K562 (cell line): ENCODE data around the gene LASP1. TPM values are rescaled to one million over a fixed set of nuclear protein-coding genes. Genes with fewer than 3 reads are reported as not detected.
A peak's percentile ranks its signal among the peaks of the same experiment; 100 is the strongest.

Experiments used
- ARID1B ChIP-seq: fragments of 450-650 bp; IDR thresholded peaks from 2 replicates; pipeline ENCODE4 v1.6.1; 2016; ENCODE audit warnings: antibody characterized with exemption, mild to moderate bottlenecking, inconsistent platforms
- ATF1 ChIP-seq, 2 experiments: fragments of 450-650 bp in 1 of 2; IDR thresholded peaks; 2 replicates each; pipeline ENCODE4 v1.6.1; 2016; ENCODE audit warnings: missing compliant biosample characterization in 1 of 2, missing genetic modification characterization in 1 of 2
- BMI1 ChIP-seq: fragments of 150-350 bp; IDR thresholded peaks from 2 replicates; pipeline ENCODE4 v1.6.1; 2014; ENCODE audit warnings: low read length
- CAMTA2 ChIP-seq: fragments of 250-450 bp; sonication (Bioruptor Pico); conservative IDR thresholded peaks from 2 replicates; pipeline ENCODE4 v1.5.1; 2022
- CBFA2T2 ChIP-seq: fragments of 450-650 bp; conservative IDR thresholded peaks from 2 replicates; pipeline ENCODE4 v1.6.1; 2017; ENCODE audit warnings: mild to moderate bottlenecking
- CCNT2 ChIP-seq: IDR thresholded peaks from 2 replicates; pipeline ENCODE4 v1.6.1; 2011; ENCODE audit warnings: borderline replicate concordance, low read depth, mild to moderate bottlenecking, moderate library complexity, mixed read lengths, low read length; ENCODE audit not compliant: insufficient read length; ENCODE audit errors: extremely low read depth
- DIDO1 ChIP-seq: fragments of 450-650 bp; IDR thresholded peaks from 2 replicates; pipeline ENCODE4 v1.6.1; 2016; ENCODE audit warnings: low read depth, missing biosample characterization, missing genetic modification characterization
- DPF2 ChIP-seq: fragments of 450-650 bp; IDR thresholded peaks from 2 replicates; pipeline ENCODE4 v1.6.1; 2016
- ESRRB ChIP-seq: fragments of 250-450 bp; sonication (Bioruptor Pico); IDR thresholded peaks from 2 replicates; pipeline ENCODE4 v1.5.0; 2020; ENCODE audit warnings: mild to moderate bottlenecking, moderate library complexity, borderline replicate concordance
- NFE2L1 ChIP-seq: fragments of 450-650 bp; IDR thresholded peaks from 2 replicates; pipeline ENCODE4 v1.6.1; 2016; ENCODE audit warnings: missing genetic modification characterization, low read depth, mild to moderate bottlenecking, missing compliant biosample characterization, moderate library complexity, borderline replicate concordance
- OTX1 ChIP-seq: fragments of 450-650 bp; formaldehyde crosslinking; IDR thresholded peaks from 2 replicates; pipeline ENCODE4 v1.4.0; 2022; ENCODE audit warnings: mild to moderate bottlenecking
- PHB2 ChIP-seq: fragments of 450-650 bp; IDR thresholded peaks from 2 replicates; pipeline ENCODE4 v1.6.1; 2017; ENCODE audit warnings: low read depth
- PRMT5 ChIP-seq: sonication (generic); formaldehyde crosslinking; IDR thresholded peaks from 2 replicates; pipeline ENCODE4 v1.5.0; 2020; ENCODE audit warnings: missing genetic modification reagents
- RAD51 ChIP-seq: fragments of 450-650 bp; IDR thresholded peaks from 2 replicates; pipeline ENCODE4 v1.7.1; 2016; ENCODE audit warnings: low read depth, mild to moderate bottlenecking, borderline replicate concordance
- RFX5 ChIP-seq: IDR thresholded peaks from 2 replicates; pipeline ENCODE4 v1.6.1; 2011; ENCODE audit warnings: low read depth, mild to moderate bottlenecking, improper control_type of control experiment, low read length
- SAFB2 ChIP-seq: fragments of 200-400 bp; formaldehyde crosslinking; IDR thresholded peaks from 2 replicates; pipeline ENCODE4 v1.6.1; 2018; ENCODE audit warnings: borderline replicate concordance, low read length, low read depth, moderate library complexity; ENCODE audit not compliant: severe bottlenecking
- SFPQ ChIP-seq: fragments of 200-400 bp; formaldehyde crosslinking; IDR thresholded peaks from 2 replicates; pipeline ENCODE4 v1.6.1; 2017; ENCODE audit warnings: mild to moderate bottlenecking, low read depth, low read length, moderate library complexity
- TEAD2 ChIP-seq: fragments of 450-650 bp; IDR thresholded peaks from 2 replicates; pipeline ENCODE4 v1.6.1; 2016; ENCODE audit warnings: missing genetic modification characterization, control low read depth, missing compliant biosample characterization
- ZBTB1 ChIP-seq: sonication (generic); formaldehyde crosslinking; IDR thresholded peaks from 2 replicates; pipeline ENCODE4 v1.8.1; 2023; ENCODE audit warnings: missing genetic modification reagents, low read depth, mild to moderate bottlenecking, borderline replicate concordance
- ZFP36 ChIP-seq: fragments of 150-350 bp; IDR thresholded peaks from 2 replicates; pipeline ENCODE4 v1.6.1; 2018; ENCODE audit warnings: low read length, low read depth; ENCODE audit not compliant: partially characterized antibody
- ZKSCAN3 ChIP-seq: fragments of 250-450 bp; sonication (Bioruptor Pico); IDR thresholded peaks from 2 replicates; pipeline ENCODE4 v1.4.0; 2020
- ZNF143 ChIP-seq: sonication (generic); formaldehyde crosslinking; IDR thresholded peaks from 2 replicates; pipeline ENCODE4 v1.9.0; 2022; ENCODE audit warnings: mild to moderate bottlenecking, missing genetic modification reagents
- ZNF354B ChIP-seq: fragments of 250-450 bp; sonication (Bioruptor Pico); IDR thresholded peaks from 2 replicates; pipeline ENCODE4 v1.4.0; 2020
- ZNF644 ChIP-seq: fragments of 200-800 bp; sonication (Bioruptor generic); IDR thresholded peaks from 2 replicates; pipeline ENCODE4 v1.6.1; 2016; ENCODE audit warnings: low read depth, missing genetic modification characterization, missing compliant biosample characterization
- polyA plus RNA-seq, 8 experiments: library from polyadenylated mRNA; depleted of rRNA in 4 of 8; stranded (reverse) in 5 of 8; unstranded in 3 of 8; fragments of >200 nt; fragmentation: Nextera tagmentation in 2 of 8; fragmentation: Illumina TruSeq in 1 of 8; extraction: Ambion mirVana in 2 of 8; extraction: Trizol in 1 of 8; gene quantifications; 2 replicates each; pipeline versions ENCODE4 v1.2.1 to v1.2.3, GENCODE V29; 2011 to 2014; ENCODE audit warnings: inconsistent platforms in 1 of 8, missing spikeins in 1 of 8
- total RNA-seq, 7 experiments: library from RNA; depleted of rRNA in 6 of 7; stranded (reverse); fragments of >200 nt in 6 of 7; fragmentation: Illumina TruSeq in 2 of 7; extraction: Trizol in 2 of 7; gene quantifications; 2 replicates each; pipeline versions ENCODE4 v1.2.1 to v1.2.3, GENCODE V29; 2011 to 2021; ENCODE audit warnings: low replicate concordance in 1 of 7
- TF ChIP-seq, protein P1 (sequence below), 3 experiments: fragments of 200-800 bp in 1 of 3; fragments of 250-450 bp in 1 of 3; fragments of 450-650 bp in 1 of 3; sonication (Bioruptor Pico) in 1 of 3; sonication (Bioruptor generic) in 1 of 3; formaldehyde crosslinking in 1 of 3; IDR thresholded peaks; 2 replicates each; pipeline versions ENCODE4 v1.6.1 to v1.8.0; 2016 to 2022; ENCODE audit warnings: mild to moderate bottlenecking in 2 of 3, missing genetic modification characterization in 2 of 3, missing compliant biosample characterization in 1 of 3, moderate library complexity in 1 of 3

LASP1 gene
- total and polyA plus RNA-seq, 9 of the 15 experiments (the other 6 are each of a cell fraction or from before 2014, with no cell fraction given) = 23.0 to 125 (median 55.3) TPM

- TF ChIP-seq, protein P1, sequence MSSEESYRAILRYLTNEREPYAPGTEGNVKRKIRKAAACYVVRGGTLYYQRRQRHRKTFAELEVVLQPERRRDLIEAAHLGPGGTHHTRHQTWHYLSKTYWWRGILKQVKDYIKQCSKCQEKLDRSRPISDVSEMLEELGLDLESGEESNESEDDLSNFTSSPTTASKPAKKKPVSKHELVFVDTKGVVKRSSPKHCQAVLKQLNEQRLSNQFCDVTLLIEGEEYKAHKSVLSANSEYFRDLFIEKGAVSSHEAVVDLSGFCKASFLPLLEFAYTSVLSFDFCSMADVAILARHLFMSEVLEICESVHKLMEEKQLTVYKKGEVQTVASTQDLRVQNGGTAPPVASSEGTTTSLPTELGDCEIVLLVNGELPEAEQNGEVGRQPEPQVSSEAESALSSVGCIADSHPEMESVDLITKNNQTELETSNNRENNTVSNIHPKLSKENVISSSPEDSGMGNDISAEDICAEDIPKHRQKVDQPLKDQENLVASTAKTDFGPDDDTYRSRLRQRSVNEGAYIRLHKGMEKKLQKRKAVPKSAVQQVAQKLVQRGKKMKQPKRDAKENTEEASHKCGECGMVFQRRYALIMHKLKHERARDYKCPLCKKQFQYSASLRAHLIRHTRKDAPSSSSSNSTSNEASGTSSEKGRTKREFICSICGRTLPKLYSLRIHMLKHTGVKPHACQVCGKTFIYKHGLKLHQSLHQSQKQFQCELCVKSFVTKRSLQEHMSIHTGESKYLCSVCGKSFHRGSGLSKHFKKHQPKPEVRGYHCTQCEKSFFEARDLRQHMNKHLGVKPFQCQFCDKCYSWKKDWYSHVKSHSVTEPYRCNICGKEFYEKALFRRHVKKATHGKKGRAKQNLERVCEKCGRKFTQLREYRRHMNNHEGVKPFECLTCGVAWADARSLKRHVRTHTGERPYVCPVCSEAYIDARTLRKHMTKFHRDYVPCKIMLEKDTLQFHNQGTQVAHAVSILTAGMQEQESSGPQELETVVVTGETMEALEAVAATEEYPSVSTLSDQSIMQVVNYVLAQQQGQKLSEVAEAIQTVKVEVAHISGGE (CRISPR knock-in tag; IDR thresholded peaks at IDR 0.05) = no peak; a peak in 1 of 6 replicates
- TF ChIP-seq ZNF354B (CRISPR knock-in tag) (no peak), RFX5 (no peak), CAMTA2 (CRISPR knock-in tag) (no peak), OTX1 (CRISPR knock-in tag) (no peak), ZNF644 (tag) (no peak), ATF1 (CRISPR knock-in tag; IDR thresholded peaks at IDR 0.05) (no peak), ATF1 (tag; IDR thresholded peaks at IDR 0.05) (peak; percentile 55), PRMT5 (CRISPR knock-in tag) (no peak), ZKSCAN3 (no peak), ARID1B (peak; percentile 72), PHB2 (no peak), BMI1 (no peak), DIDO1 (no peak), TEAD2 (tag) (no peak), ZFP36 (no peak), DPF2 (peak; percentile 82), ESRRB (CRISPR knock-in tag) (no peak), RAD51 (no peak), NFE2L1 (no peak), SFPQ (no peak), CCNT2 (no peak), ZBTB1 (no peak), SAFB2 (no peak), CBFA2T2 (peak; percentile 31; the same call in 1 of the 2 replicates), ZNF143 (CRISPR knock-in tag) (no peak)
Measured at GRCh38 chr17:38900978-38901656, 31.3 kb downstream of the LASP1 start (continued).
